HG03460 (cell line): Measurements from ENCODE around the gene FRMPD2.
"Not testable (repeated sequence)": the region's sequence is repeated elsewhere in the genome, so short reads cannot be mapped to it uniquely, and the experiment has no call there.

Source experiments
- ATAC-seq: cut with Tn5 transposase; IDR thresholded peaks from one replicate; pipeline ENCODE4 v1.9.1; 2021; ENCODE audit not compliant: unreplicated experiment

Gene FRMPD2

DNA sequence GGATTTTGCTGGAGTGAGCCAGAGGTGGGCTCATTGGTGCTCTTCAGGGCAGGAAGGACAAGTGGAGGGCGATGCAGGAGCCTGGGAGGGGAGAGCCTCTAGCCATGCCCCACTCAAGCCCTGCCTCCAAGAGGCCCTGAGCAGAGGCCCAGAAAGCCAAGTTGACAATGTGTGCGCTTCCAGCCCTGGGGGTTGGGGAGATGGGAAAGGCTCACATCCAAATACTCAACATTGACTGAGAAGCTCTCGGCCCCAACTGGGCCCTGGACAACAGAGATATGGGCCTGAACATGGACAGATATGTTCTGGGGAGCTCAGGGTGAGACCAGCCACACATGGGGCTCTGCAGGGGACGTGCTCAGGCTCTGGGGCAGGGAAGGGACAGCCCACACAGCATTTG lies 39.0 kb downstream of the FRMPD2 start:
- no peak for ATAC-seq

GRCh38 chr10:48234787-48235186 lies 39.7 kb downstream of the FRMPD2 start:
- no peak for ATAC-seq

- no peak for ATAC-seq
These were observed 40.2 kb downstream of the FRMPD2 start for GRCh38 chr10:48234295-48234694.

DNA sequence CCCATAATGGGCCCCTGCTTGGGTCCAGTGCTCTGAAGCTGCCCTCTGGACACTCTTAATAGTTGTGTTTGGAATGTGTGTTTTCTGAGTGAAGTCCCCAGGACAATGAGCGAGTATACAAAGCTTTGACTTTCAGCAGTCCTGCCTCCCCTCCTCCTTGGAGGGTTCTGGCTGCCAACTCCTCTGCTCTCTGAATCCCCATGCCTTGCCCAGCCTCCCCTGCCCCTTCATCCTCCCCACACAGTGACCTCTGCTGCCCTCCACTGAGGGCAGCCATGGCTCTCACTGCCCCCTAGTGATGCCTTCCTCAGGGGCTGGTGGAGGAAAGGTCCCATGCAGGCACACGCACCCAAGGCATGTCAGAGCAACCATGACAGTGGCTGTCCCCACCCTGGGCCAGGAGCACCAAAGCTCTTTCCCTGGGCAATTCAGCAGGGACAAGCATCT lies 40.9 kb downstream of the FRMPD2 start:
- ATAC-seq, result no peak

DNA sequence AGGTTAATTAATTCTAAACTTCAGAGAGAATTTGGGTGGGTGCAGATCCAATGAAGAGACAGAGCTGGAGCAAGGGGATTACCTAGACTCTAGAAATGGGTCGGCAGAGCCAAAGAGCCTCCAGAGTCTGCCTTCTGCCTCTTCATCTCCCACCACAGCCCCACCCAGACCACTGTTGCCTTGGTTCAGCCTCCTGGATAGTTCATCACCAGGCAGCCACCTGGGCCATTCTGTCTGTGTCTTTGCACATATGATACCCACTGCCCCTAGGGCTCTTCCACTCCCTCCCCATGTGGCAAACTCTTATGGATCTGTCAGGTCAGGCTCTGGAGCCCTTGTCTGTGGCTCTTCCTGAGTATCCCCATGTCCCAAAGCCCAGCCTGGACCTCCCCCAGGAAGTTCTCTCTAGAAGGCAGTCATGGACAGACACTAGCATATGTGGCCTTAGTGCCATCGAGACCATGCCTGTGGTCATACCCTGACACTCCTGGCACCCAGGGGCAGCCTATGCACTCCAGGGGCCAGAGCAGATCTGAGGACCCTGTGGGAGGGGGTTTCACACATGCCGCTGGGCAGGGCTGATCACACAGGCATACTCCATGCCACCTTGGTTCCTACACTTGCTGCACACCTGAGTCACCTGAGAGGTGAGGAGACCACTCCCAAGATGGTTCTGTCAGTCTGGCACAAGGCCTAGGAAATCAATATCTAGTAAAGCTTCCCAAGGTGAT lies 41.6 kb downstream of the FRMPD2 start:
- ATAC-seq, result no peak

DNA sequence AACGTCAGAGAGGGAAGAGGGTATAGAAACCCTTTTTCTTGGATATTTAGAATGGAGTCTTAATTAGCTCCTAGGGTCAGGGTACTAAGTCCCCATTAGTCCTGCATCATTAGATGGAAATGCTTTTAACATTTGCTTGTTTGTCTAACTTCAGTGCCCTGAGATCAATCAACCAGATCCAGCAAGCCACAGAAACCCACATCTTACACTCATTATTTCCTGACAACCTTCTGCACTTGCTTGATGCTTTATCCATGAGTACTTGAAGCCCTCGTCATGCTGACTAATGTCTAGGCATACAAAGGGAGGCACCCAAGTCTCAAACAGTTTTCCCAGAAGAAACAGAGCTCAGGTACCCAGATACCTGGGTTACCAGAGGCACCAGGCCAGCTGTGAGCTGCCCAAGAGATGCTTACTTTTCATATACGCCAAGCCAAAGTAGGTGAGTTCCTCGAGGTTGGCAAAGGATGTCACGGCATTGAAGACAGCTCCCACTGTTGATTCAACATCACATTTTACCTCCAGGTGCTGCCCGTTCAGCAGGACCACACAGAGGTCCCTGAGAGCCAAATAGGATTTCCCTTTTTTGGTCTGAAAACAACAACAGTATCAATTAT lies 42.7 kb downstream of the FRMPD2 start:
- ATAC-seq, result peak; percentile 51

DNA sequence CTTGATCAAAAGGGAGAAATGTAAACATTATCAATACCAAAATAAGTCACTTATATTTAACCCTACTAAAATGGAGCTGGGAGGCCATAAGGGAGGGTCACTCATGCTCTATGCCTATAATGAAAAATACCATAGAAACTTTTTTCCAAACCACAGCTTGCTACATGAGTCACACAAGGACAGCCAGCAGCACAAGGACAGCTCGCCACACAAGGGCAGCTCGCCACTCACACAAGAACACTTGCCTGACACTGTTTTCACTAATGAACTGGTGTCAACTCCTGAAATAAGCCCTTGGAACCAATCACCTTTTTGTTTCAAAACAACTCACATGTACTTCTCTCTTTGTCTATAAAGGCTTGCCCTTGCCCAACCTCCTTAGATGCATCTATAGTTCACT lies 43.3 kb downstream of the FRMPD2 start:
- ATAC-seq, result no peak

GRCh38 chr10:48227213-48227612 lies 47.3 kb downstream of the FRMPD2 start:
- ATAC-seq, result no peak

DNA sequence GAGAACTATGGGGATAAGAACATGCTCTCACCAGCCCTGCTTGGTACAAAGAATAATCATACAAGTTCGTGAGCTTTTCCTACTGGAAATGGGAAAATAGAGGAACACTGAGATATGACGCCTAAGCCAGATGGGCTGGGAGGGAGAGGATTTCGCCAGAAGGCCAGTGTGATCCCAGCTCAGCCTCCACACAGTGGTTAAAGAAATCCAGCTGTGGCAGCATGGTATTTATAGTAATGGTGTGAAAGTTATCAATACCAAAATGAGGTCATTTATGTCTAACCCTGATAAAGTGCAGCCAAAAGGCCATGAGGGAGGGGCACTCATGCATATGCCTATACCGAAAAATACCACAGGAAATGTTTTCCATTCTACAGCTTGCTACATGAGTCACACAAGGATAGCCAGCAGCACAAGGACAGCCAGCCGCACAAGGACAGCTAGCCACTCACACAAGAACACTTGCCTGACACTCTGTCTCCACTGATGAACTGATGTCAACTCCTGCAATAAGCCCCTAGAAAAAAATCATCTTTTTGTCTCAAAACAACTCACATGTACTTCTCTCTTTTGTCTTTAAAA lies 49.4 kb downstream of the FRMPD2 start:
- no peak for ATAC-seq

GRCh38 chr10:48224296-48224695 lies 50.2 kb downstream of the FRMPD2 start:
- no peak for ATAC-seq

DNA sequence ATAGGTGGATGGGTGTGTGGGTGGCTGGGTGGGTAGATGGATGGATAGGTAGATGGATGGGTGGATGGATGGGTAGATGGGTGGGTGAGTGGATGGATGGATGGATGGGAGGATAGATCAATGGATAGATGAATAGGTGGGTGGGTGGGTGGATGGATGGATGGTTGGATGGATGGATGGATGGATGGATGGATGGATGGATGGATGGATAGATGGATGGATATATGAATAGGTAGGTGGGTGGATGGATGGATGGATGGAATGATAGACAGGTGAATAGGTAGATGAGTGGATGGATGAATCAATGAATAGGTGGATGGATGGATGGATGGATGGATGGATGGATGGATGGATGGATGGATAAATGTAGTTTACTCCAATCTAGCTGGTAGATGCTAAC lies 52.7 kb downstream of the FRMPD2 start:
- no peak for ATAC-seq

- not testable (repeated sequence) for ATAC-seq
These were observed 53.5 kb downstream of the FRMPD2 start for GRCh38 chr10:48221031-48221430.

- ATAC-seq, result no peak
These were observed 55.3 kb downstream of the FRMPD2 start for GRCh38 chr10:48219194-48219593.

GRCh38 chr10:48216744-48217143 lies 57.8 kb downstream of the FRMPD2 start:
- ATAC-seq, result no peak

- ATAC-seq, result no peak
These were observed 58.3 kb downstream of the FRMPD2 start for GRCh38 chr10:48216204-48216505.

GRCh38 chr10:48215486-48216203 lies 58.9 kb downstream of the FRMPD2 start:
- no peak for ATAC-seq

DNA sequence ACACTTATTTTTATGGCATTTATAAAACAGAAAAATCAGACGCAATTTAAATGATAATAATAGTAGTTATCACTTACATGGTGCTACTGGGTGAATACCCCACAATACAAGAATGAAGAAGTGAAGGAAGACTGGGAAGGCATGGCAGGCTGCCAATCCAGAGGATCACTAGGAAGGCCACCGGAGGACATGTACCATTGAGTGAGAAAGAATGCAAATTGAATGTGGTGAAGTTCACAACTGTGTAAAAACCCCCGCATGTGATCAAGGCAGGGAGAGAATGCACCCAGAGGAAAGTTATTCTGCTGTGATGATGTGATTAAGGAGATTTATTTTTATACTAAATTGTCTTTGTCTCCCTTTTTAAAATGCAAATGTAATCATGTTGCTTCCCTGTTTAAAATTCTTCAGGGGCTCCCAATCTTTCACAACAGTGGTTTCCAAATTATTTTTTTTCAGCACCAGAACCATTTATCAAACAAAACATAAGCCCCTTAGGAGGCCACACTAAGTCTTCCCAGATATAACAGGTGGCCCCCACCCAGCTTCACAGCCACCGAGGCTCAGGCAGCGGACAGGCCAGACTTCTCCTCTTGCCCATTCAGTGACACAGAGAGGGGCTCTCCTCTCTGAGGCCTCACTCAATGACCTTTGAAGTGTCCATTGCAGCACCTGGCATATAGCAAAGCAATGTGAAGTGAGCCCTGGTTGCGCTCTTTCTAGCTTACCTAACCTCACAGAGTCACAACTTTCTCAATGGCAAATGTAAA lies 59.6 kb downstream of the FRMPD2 start:
- ATAC-seq, result no peak

GRCh38 chr10:48213047-48213446 lies 61.4 kb downstream of the FRMPD2 start:
- no peak for ATAC-seq

GRCh38 chr10:48211777-48212176 lies 62.7 kb downstream of the FRMPD2 start:
- no peak for ATAC-seq

DNA sequence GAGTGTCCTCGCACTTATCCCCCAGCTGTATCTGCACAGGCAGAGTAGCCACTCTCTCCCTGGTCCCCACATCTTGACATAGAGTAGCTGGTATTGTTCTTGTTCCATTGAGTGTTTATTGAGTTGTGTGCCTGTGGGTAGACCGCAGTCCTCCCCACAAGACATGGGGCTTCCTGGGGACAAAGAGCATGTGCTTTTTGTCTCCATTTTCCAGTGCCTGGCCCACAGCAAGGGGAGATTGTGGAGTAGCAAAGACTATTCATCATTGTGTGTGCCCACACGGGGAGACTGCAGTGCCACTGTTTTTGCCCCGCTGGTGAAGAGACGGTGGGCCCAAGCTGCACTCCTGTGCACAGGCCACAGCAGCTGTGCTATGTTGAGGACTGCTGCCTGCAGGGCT lies 63.5 kb downstream of the FRMPD2 start:
- ATAC-seq, result no peak

- ATAC-seq, result no peak
These were observed 64.1 kb downstream of the FRMPD2 start for GRCh38 chr10:48210391-48210790.
